Measurements from ENCODE around the gene PCDHGB6. TPM values are rescaled to one million over a fixed set of nuclear protein-coding genes. Genes with fewer than 3 reads are reported as not detected.
A peak's percentile ranks its signal among the peaks of the same experiment; 100 is the strongest.

Gene PCDHGB6
- total and polyA plus RNA-seq, 9 of the 15 experiments (the other 6 are each of a cell fraction or from before 2014, with no cell fraction given): 0.01 to 0.11 (median 0.07) TPM; not detected in 1

DNA sequence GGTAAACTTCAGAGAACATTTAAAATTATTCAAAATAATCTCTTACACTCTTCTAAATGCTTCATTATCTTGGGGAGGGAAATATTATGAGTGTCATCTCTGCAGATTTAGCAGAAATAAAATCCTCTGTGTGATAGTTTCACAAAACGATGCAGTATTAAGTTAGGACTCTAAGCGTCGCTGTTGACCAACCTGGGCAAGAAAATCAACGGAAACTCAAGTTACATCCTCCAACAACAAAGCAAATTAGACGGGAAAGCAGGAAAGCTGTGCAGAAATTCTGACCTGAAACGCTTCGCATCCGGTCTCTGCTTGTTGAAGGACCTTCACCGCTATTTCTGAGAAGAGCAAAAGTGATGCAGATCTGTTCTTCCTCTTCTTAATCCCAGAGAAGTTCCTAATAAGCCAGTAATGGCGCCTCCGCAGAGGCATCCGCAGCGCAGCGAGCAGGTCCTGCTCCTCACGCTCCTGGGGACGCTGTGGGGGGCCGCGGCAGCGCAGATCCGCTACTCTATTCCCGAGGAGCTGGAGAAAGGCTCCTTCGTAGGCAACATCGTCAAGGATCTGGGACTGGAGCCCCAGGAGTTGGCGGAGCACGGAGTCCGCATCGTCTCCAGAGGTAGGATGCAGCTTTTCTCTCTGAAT is 34.0 kb upstream of the PCDHGB6 start, which contains the start of gene PCDHGA6:
TSS of gene PCDHGA6 (plus strand) at position 219 of the 645 bp plus-strand sequence. CDS start at position 412, 193 bp downstream.
- CTCF ChIA-PET (ENCODE audit: low intra/inter-chr PET ratio): interaction anchor here (0.6 to 1.3 kb wide), 2 partner anchors 141 to 770 kb away, joined by 3 read pairs; no protein-coding TSS in a partner anchor
- H3K9ac ChIP-seq (ENCODE audit: insufficient read depth in 1 of 2, low read depth in 2 of 2, low read length in 2 of 2): no peak within 1 kb of the TSS
- no peaks in the 10 kb centered on the region for H4K20me1 ChIP-seq (replicated peaks; ENCODE audit: control insufficient read depth, insufficient read depth, low read length)
- BruUV-seq (replicated peaks): no TSS peak
- no peaks in the 10 kb centered on the region for H3K9me1 ChIP-seq (ENCODE audit: control insufficient read depth, insufficient read depth, low read length)
- H2AFZ ChIP-seq (ENCODE audit: low read depth, low read length): 0 out of 2 replicates have a peak within 1 kb of the TSS, but pooled peaks have one; percentile 9
- peaks cover 0 to 7% of the 10 kb centered on the region in 2 experiments; a peak in 1 of 5 replicates for H3K4me1 ChIP-seq (replicated peaks in 1 of 2; ENCODE audit: control insufficient read depth in 2 of 2, insufficient read depth in 2 of 2, low read length in 2 of 2)
- no peak within 1 kb of the TSS for H3K4me3 ChIP-seq
- ATAC-seq (peak; percentile 61; the same call in 1 of the 3 replicates), FAIRE-seq (peak; percentile 26), DNase-seq (ENCODE audit: extremely low read depth in 1 of 4, low spot score in 3 of 4) (no peak)
- peaks cover 4 to 38% of the 10 kb centered on the region in 2 experiments for H3K27me3 ChIP-seq (ENCODE audit: control insufficient read depth in 2 of 2, insufficient read depth in 2 of 2, low read length in 2 of 2)
- 21% methylated on average over 22 of the region's 27 CpGs for WGBS (ENCODE audit: insufficient coverage, low coverage, missing lambda C conversion rate)
- intact Hi-C loops (cut with micrococcal nuclease): loop anchor here (5.0 kb wide), 1 partner anchor 46 kb away; no protein-coding TSS in a partner anchor
- no peaks in the 10 kb centered on the region for H3K79me2 ChIP-seq (ENCODE audit: control insufficient read depth, insufficient read depth, low read length)
- peak in 1 of 2 experiments; percentile 45; a peak in 2 of 4 replicates for TF ChIP-seq RAD21 (CRISPR knock-in tag; conservative IDR thresholded peaks at IDR 0.05 in 1 of 2, IDR thresholded peaks at IDR 0.05 in 1 of 2)
- TF ChIP-seq ETV1 (tag; conservative IDR thresholded peaks at IDR 0.05; ENCODE audit: low read depth): 0 out of 2 replicates have a peak, but pooled peaks have one; percentile 34
- TF ChIP-seq, protein P1, sequence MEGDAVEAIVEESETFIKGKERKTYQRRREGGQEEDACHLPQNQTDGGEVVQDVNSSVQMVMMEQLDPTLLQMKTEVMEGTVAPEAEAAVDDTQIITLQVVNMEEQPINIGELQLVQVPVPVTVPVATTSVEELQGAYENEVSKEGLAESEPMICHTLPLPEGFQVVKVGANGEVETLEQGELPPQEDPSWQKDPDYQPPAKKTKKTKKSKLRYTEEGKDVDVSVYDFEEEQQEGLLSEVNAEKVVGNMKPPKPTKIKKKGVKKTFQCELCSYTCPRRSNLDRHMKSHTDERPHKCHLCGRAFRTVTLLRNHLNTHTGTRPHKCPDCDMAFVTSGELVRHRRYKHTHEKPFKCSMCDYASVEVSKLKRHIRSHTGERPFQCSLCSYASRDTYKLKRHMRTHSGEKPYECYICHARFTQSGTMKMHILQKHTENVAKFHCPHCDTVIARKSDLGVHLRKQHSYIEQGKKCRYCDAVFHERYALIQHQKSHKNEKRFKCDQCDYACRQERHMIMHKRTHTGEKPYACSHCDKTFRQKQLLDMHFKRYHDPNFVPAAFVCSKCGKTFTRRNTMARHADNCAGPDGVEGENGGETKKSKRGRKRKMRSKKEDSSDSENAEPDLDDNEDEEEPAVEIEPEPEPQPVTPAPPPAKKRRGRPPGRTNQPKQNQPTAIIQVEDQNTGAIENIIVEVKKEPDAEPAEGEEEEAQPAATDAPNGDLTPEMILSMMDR (IDR thresholded peaks at IDR 0.05 in 2 of 3, conservative IDR thresholded peaks at IDR 0.05 in 1 of 3; ENCODE audit: insufficient read depth in 2 of 3, low read depth in 1 of 3, low read length in 3 of 3): peak; percentile 43 to 63 (median 60)
- no peak for TF ChIP-seq ZNF668 (CRISPR knock-in tag; IDR thresholded peaks at IDR 0.05)
- TF ChIP-seq, protein P2, sequence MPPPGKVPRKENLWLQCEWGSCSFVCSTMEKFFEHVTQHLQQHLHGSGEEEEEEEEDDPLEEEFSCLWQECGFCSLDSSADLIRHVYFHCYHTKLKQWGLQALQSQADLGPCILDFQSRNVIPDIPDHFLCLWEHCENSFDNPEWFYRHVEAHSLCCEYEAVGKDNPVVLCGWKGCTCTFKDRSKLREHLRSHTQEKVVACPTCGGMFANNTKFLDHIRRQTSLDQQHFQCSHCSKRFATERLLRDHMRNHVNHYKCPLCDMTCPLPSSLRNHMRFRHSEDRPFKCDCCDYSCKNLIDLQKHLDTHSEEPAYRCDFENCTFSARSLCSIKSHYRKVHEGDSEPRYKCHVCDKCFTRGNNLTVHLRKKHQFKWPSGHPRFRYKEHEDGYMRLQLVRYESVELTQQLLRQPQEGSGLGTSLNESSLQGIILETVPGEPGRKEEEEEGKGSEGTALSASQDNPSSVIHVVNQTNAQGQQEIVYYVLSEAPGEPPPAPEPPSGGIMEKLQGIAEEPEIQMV (tag; conservative IDR thresholded peaks at IDR 0.05; ENCODE audit: low read depth): no peak
- in situ Hi-C loops (cut with MboI): no loop called here
- H3K9me3 ChIP-seq (replicated peaks; ENCODE audit: control insufficient read depth, insufficient read depth, low read depth, low read length): no peaks in the 10 kb centered on the region
- peak within 1 kb of the TSS; percentile 23; the same call in 1 of the 2 replicates for H3K4me2 ChIP-seq (ENCODE audit: insufficient read depth, low read length)
- POLR2A ChIA-PET: interaction anchor here (0.6 kb wide), 1 partner anchor 207 kb away, joined by 5 read pairs; no protein-coding TSS in a partner anchor
- H3K36me3 ChIP-seq (ENCODE audit: control insufficient read depth, insufficient read depth, low read length): no peaks in the 10 kb centered on the region
- no peak within 1 kb of the TSS for H3K27ac ChIP-seq (ENCODE audit: extremely low read depth, low read depth, low read length)

All from K562 (cell line).